ENCODE data around the gene TSPEAR.
"Not testable (repeated sequence)": the region's sequence is repeated elsewhere in the genome, so short reads cannot be mapped to it uniquely, and the experiment has no call there.

The TSPEAR gene

GRCh38 chr21:44574457-44575306 lies 136.7 kb downstream of the TSPEAR start:
- no peaks in the 10 kb centered on the region for H3K36me3 ChIP-seq (ENCODE audit: insufficient read depth, low read length)
- WGBS = 64% methylated on average over 21 of the region's 21 CpGs
- peaks cover 9% of the 10 kb centered on the region; the same call in 1 of the 2 replicates for H3K9me3 ChIP-seq (ENCODE audit: insufficient read depth, low read depth, low read length)
- H3K27me3 ChIP-seq (ENCODE audit: insufficient read depth, low read length) = no peaks in the 10 kb centered on the region
- no peak overlapping the region for H3K4me3 ChIP-seq (ENCODE audit: low read length)
- no peaks in the 10 kb centered on the region for H3K4me1 ChIP-seq (ENCODE audit: insufficient read depth, low read length)
- H3K27ac ChIP-seq (ENCODE audit: low read depth, low read length) = no peak overlapping the region
- H3K9ac ChIP-seq (ENCODE audit: low read depth, low read length) = no peak overlapping the region

- not testable (repeated sequence) for H3K27me3 ChIP-seq (ENCODE audit: insufficient read depth, low read length); H3K4me1 ChIP-seq (ENCODE audit: insufficient read depth, low read length); H3K27ac ChIP-seq (ENCODE audit: low read depth, low read length); H3K36me3 ChIP-seq (ENCODE audit: insufficient read depth, low read length); H3K9ac ChIP-seq (ENCODE audit: low read depth, low read length); H3K4me3 ChIP-seq (ENCODE audit: low read length); H3K9me3 ChIP-seq (ENCODE audit: insufficient read depth, low read depth, low read length)
- 86% methylated on average over 22 of the region's 25 CpGs for WGBS
These were observed 137.5 kb downstream of the TSPEAR start, which contains the start of gene KRTAP10-4 for GRCh38 chr21:44573630-44574456. KRTAP10-4 (plus strand) TSS chr21:44573729; CDS start chr21:44573759, 30 bp downstream.

DNA sequence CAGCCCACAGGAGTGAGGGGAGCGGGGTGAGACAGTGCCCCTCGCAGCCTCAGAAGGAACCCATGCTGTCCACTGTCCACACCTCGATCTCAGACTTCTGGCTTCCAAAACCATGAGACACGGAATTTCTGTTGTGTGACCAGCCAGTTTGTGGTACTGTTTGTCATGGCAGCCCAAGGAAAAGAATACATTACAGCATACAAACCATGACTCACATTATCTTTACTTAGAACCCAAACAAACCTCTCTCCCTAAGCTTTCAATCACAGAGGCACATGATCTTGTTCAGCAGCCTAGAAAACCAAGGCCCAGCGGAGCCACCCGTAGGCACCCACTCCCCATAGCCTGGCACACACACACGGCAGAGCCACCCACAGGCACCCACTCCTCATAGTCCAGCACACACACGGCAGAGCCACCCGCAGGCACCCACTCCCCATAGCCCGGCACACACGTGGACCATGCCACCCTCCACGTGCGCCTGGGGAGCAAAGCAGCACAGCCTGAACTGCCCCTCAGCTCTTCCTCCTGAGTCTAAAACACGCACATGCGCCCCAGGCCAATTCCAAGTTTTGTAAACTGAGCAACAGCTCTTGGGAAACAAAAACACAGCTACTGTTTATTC lies 138.3 kb downstream of the TSPEAR start:
- WGBS = 91% methylated on average over 15 of the region's 15 CpGs
- H3K9ac ChIP-seq (ENCODE audit: low read depth, low read length) = no peak overlapping the region
- H3K4me1 ChIP-seq (ENCODE audit: insufficient read depth, low read length) = no peaks in the 10 kb centered on the region
- H3K27me3 ChIP-seq (ENCODE audit: insufficient read depth, low read length) = no peaks in the 10 kb centered on the region
- no peak overlapping the region for H3K4me3 ChIP-seq (ENCODE audit: low read length)
- peaks cover 9% of the 10 kb centered on the region; the same call in 1 of the 2 replicates for H3K9me3 ChIP-seq (ENCODE audit: insufficient read depth, low read depth, low read length)
- no peaks in the 10 kb centered on the region for H3K36me3 ChIP-seq (ENCODE audit: insufficient read depth, low read length)
- no peak overlapping the region for H3K27ac ChIP-seq (ENCODE audit: low read depth, low read length)

DNA sequence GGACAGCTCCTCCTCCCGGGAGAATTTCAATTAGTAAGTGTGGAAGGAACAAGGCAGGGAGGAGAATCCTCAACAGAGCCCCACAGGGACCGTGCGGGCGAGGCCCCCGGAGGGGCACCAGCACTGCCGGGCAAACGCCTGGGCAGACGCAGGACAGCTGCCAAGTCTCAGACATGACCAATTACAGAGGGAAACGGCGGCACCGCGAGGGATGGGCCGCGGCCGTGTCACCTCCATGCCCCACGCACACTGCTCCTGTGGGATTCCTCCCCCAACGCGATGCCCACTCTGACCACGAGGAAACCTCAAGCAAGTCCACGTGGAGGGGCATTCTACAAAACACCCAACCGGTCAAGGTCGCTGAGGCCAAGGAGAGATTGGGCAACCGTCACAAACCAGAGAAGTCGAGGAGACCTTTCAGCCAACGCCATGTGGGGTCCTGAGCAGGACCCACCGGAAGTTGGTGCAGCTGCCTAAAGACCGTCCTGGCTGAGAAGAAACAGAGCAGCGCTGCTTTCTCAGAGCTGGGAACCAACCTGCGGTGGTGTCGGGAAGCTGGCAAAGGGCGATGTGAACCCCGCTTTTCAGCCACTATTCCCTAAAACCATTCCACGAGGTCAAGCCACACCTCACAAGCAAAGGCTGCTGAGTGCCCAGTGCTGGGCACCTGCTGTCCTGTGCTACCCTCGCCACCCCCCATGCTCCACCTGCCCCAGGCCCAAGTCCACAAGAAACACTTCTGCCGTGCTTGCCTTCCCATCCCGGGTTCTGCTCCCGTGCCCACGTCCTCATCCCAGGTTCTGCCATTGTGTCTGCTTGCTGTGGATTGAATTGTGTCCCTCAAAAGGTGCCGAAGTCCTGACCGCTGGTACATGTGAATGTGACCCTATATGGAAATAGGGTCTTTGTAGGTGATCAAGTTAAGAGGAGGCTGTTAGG lies 139.3 kb downstream of the TSPEAR start:
- Histone ChIP-seq H3K36me3 (ENCODE audit: insufficient read depth, low read length) (no peaks in the 10 kb centered on the region), H3K27ac (ENCODE audit: low read depth, low read length) (no peak overlapping the region), H3K4me1 (ENCODE audit: insufficient read depth, low read length) (no peaks in the 10 kb centered on the region), H3K27me3 (ENCODE audit: insufficient read depth, low read length) (no peaks in the 10 kb centered on the region), H3K4me3 (ENCODE audit: low read length) (no peak overlapping the region), H3K9ac (ENCODE audit: low read depth, low read length) (no peak overlapping the region), H3K9me3 (ENCODE audit: insufficient read depth, low read depth, low read length) (peaks cover 4% of the 10 kb centered on the region; the same call in 1 of the 2 replicates)
- 93% methylated on average over 40 of the region's 40 CpGs for WGBS

GRCh38 chr21:44571296-44571695 lies 140.1 kb downstream of the TSPEAR start:
- no peak overlapping the region for H3K27ac ChIP-seq (ENCODE audit: low read depth, low read length)
- H3K4me3 ChIP-seq (ENCODE audit: low read length) = no peak overlapping the region
- no peak overlapping the region for H3K9ac ChIP-seq (ENCODE audit: low read depth, low read length)
- no peaks in the 10 kb centered on the region for H3K27me3 ChIP-seq (ENCODE audit: insufficient read depth, low read length)
- H3K36me3 ChIP-seq (ENCODE audit: insufficient read depth, low read length) = no peaks in the 10 kb centered on the region
- peaks cover 4% of the 10 kb centered on the region; the same call in 1 of the 2 replicates for H3K9me3 ChIP-seq (ENCODE audit: insufficient read depth, low read depth, low read length)
- no peaks in the 10 kb centered on the region for H3K4me1 ChIP-seq (ENCODE audit: insufficient read depth, low read length)
- 69% methylated on average over 4 of the region's 4 CpGs for WGBS

DNA sequence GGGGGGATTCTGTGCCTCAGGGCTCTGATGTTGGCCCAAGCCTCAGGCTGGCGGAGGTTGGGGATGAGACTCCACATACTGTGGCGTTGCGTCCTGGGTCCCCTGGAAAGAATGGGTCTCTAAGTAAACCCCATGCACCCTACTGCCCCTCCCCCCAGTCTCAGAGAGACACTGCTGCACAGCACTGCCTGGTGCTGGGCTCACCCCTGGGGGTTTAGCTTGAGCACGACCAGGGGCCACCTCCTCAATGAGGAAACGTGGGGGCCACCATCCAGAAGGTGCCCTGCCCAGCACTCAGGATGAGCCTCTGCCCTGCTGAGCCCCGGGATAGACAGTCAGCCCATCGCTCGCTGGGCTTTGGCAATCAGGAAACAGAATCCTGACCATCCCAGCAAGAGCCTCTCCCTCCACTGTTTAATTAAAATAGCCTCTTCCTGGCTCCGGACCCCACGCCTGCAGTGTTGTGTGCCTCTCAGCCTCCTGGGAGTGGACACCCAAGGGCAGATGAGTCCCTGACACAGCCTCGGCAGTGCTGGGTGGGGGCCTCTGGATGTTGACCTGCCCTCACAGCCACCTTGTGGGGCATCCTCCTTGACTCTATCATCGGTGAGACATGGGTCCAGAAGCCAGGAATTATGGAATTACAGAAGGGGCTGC lies 141.4 kb downstream of the TSPEAR start:
- Histone ChIP-seq H3K4me3 (ENCODE audit: low read length) (no peak overlapping the region), H3K27me3 (ENCODE audit: insufficient read depth, low read length) (no peaks in the 10 kb centered on the region), H3K9me3 (ENCODE audit: insufficient read depth, low read depth, low read length) (peaks cover 4% of the 10 kb centered on the region; the same call in 1 of the 2 replicates), H3K9ac (ENCODE audit: low read depth, low read length) (no peak overlapping the region), H3K36me3 (ENCODE audit: insufficient read depth, low read length) (no peaks in the 10 kb centered on the region), H3K4me1 (ENCODE audit: insufficient read depth, low read length) (no peaks in the 10 kb centered on the region), H3K27ac (ENCODE audit: low read depth, low read length) (no peak overlapping the region)
- 90% methylated on average over 12 of the region's 12 CpGs for WGBS

- H3K4me3 ChIP-seq (ENCODE audit: low read length) = no peak overlapping the region
- H3K36me3 ChIP-seq (ENCODE audit: insufficient read depth, low read length) = no peaks in the 10 kb centered on the region
- no peaks in the 10 kb centered on the region for H3K4me1 ChIP-seq (ENCODE audit: insufficient read depth, low read length)
- H3K27ac ChIP-seq (ENCODE audit: low read depth, low read length) = no peak overlapping the region
- no peaks in the 10 kb centered on the region for H3K27me3 ChIP-seq (ENCODE audit: insufficient read depth, low read length)
- H3K9me3 ChIP-seq (ENCODE audit: insufficient read depth, low read depth, low read length) = peaks cover 4% of the 10 kb centered on the region; the same call in 1 of the 2 replicates
- 85% methylated on average over 27 of the region's 27 CpGs for WGBS
- H3K9ac ChIP-seq (ENCODE audit: low read depth, low read length) = no peak overlapping the region
These were observed 142.5 kb downstream of the TSPEAR start for GRCh38 chr21:44568667-44569556.

GRCh38 chr21:44568261-44568660 lies 143.1 kb downstream of the TSPEAR start:
- Histone ChIP-seq H3K9me3 (ENCODE audit: insufficient read depth, low read depth, low read length) (peaks cover 4% of the 10 kb centered on the region; the same call in 1 of the 2 replicates), H3K27ac (ENCODE audit: low read depth, low read length) (no peak overlapping the region), H3K27me3 (ENCODE audit: insufficient read depth, low read length) (no peaks in the 10 kb centered on the region), H3K4me3 (ENCODE audit: low read length) (no peak overlapping the region), H3K4me1 (ENCODE audit: insufficient read depth, low read length) (no peaks in the 10 kb centered on the region), H3K9ac (ENCODE audit: low read depth, low read length) (no peak overlapping the region), H3K36me3 (ENCODE audit: insufficient read depth, low read length) (no peaks in the 10 kb centered on the region)
- WGBS = 92% methylated on average over 12 of the region's 12 CpGs

DNA sequence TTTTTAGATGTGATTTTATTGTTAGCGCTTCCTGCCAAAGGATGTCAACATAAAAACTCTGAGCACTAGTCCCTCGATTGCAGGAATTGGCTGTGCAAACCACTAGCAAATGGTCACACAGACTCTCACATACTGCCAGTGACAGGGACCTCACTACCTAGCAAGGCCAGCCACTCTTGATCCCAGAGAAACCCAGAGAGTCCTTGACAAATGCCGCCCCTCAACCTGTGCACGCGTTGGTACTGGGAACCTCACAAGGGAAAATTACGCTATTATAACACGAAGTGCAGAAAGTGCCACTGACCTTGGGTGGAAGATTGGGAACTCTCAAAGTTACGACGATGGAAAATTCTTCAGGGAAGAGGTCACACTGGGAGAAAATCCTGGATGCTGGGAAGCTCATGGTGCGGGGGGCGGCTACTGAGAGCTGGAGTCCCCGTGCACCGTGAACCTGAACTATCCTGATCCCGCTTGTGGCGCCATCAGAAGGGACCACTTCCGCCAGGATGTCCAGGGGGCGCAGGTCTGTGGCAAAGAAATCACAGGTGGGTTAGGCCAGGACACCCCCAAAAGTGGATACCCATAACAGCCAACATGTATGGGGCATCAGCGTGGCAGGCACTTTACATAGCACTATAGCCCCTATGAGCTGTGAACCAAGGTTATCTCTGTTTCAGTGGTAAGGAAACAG lies 143.7 kb downstream of the TSPEAR start:
- H3K27ac ChIP-seq (ENCODE audit: low read depth, low read length) = no peak overlapping the region
- H3K36me3 ChIP-seq (ENCODE audit: insufficient read depth, low read length) = no peaks in the 10 kb centered on the region
- H3K27me3 ChIP-seq (ENCODE audit: insufficient read depth, low read length) = no peaks in the 10 kb centered on the region
- H3K4me3 ChIP-seq (ENCODE audit: low read length) = no peak overlapping the region
- 95% methylated on average over 18 of the region's 18 CpGs for WGBS
- no peaks in the 10 kb centered on the region for H3K4me1 ChIP-seq (ENCODE audit: insufficient read depth, low read length)
- H3K9me3 ChIP-seq (ENCODE audit: insufficient read depth, low read depth, low read length) = peaks cover 4% of the 10 kb centered on the region; the same call in 1 of the 2 replicates
- H3K9ac ChIP-seq (ENCODE audit: low read depth, low read length) = no peak overlapping the region

Data from HUES64 (cell line).